Skeletal muscle satellite cell (primary cell): ENCODE measurements around the gene SEMA3E. TPM values are rescaled to one million over a fixed set of nuclear protein-coding genes. Genes with fewer than 3 reads are reported as not detected.

Experiments
- H3K27me3 ChIP-seq: 2 replicates; pipeline ENCODE4 v1.7.0; 2013; ENCODE audit warnings: low read length; ENCODE audit not compliant: control insufficient read depth, insufficient read depth
- H3K36me3 ChIP-seq: 2 replicates; pipeline ENCODE4 v1.7.0; 2013; ENCODE audit warnings: mild to moderate bottlenecking, control low read depth, low read length; ENCODE audit not compliant: insufficient read depth
- H3K4me1 ChIP-seq: 2 replicates; pipeline ENCODE4 v1.7.0; 2013; ENCODE audit warnings: low read length; ENCODE audit not compliant: control insufficient read depth, insufficient read depth
- H3K4me2 ChIP-seq: 2 replicates; pipeline ENCODE4 v1.7.0; 2013; ENCODE audit warnings: mild to moderate bottlenecking, low read length
- H3K4me3 ChIP-seq: 2 replicates; pipeline ENCODE4 v1.7.0; 2013; ENCODE audit warnings: low read length
- H3K9ac ChIP-seq: 2 replicates; pipeline ENCODE4 v1.7.0; 2013; ENCODE audit warnings: mild to moderate bottlenecking, low read depth, low read length, moderate library complexity
- H3K9me3 ChIP-seq: replicated peaks from 2 replicates; pipeline ENCODE4 v1.7.0; 2013; ENCODE audit warnings: mild to moderate bottlenecking, control low read depth, low read length
- small RNA-seq: library from RNA; depleted of rRNA; stranded (forward); fragments of <200 nt; gene quantifications from one replicate; pipeline ENCODE3, GENCODE V24; 2012

The SEMA3E gene

GRCh38 chr7:83325083-83325482 is 323.9 kb downstream of the SEMA3E start:
- Histone ChIP-seq H3K9ac (no peak overlapping the region), H3K9me3 (no peaks in the 10 kb centered on the region), H3K4me2 (no peak overlapping the region), H3K36me3 (no peaks in the 10 kb centered on the region), H3K4me1 (no peaks in the 10 kb centered on the region), H3K4me3 (no peak overlapping the region), H3K27me3 (no peaks in the 10 kb centered on the region)

GRCh38 chr7:83324596-83324995 is 324.3 kb downstream of the SEMA3E start:
- no peaks in the 10 kb centered on the region for H3K4me1 ChIP-seq
- no peaks in the 10 kb centered on the region for H3K9me3 ChIP-seq
- no peak overlapping the region for H3K4me3 ChIP-seq
- H3K9ac ChIP-seq = no peak overlapping the region
- no peak overlapping the region for H3K4me2 ChIP-seq
- no peaks in the 10 kb centered on the region for H3K27me3 ChIP-seq
- no peaks in the 10 kb centered on the region for H3K36me3 ChIP-seq

GRCh38 chr7:83321011-83321410 is 327.9 kb downstream of the SEMA3E start:
- Histone ChIP-seq H3K36me3 (no peaks in the 10 kb centered on the region), H3K4me1 (no peaks in the 10 kb centered on the region), H3K9ac (no peak overlapping the region), H3K4me3 (no peak overlapping the region), H3K4me2 (no peak overlapping the region), H3K27me3 (no peaks in the 10 kb centered on the region), H3K9me3 (no peaks in the 10 kb centered on the region)

- H3K36me3 ChIP-seq = no peaks in the 10 kb centered on the region
- H3K4me2 ChIP-seq = no peak overlapping the region
- H3K9ac ChIP-seq = no peak overlapping the region
- no peaks in the 10 kb centered on the region for H3K27me3 ChIP-seq
- H3K9me3 ChIP-seq = no peaks in the 10 kb centered on the region
- H3K4me1 ChIP-seq = no peaks in the 10 kb centered on the region
- H3K4me3 ChIP-seq = no peak overlapping the region
Measured at GRCh38 chr7:83313931-83314330, 335.0 kb downstream of the SEMA3E start.

Small RNAs within 50 kb of the gene (small RNA-seq; reads per million reads assigned to genes)
- gene AC079987.1 = not detected
